HEK293 (cell line): ENCODE results near the gene PLEKHA5.

ENCODE experiments used
- CTCF ChIA-PET: fragments of 350-600 bp; formaldehyde crosslinking; extraction: SDS; loops from one replicate; lab custom pipeline; 2021; ENCODE audit warnings: antibody characterized with exemption; lab: Yijun Ruan, JAX
- POLR2A ChIA-PET: fragments of 300-600 bp; formaldehyde crosslinking; extraction: SDS; loops from one replicate; lab custom pipeline; 2020; ENCODE audit warnings: antibody characterized with exemption, inconsistent platforms; lab: Yijun Ruan, JAX
- H3K27ac ChIP-seq: fragments of 200-500 bp; sonication (Bioruptor generic); 2 replicates; pipeline ENCODE4 v1.5.1; 2014; ENCODE audit warnings: low read depth, low read length, control low read depth, inconsistent platforms; ENCODE audit errors: extremely low read depth
- H3K36me3 ChIP-seq, 2 experiments: fragments of 200-500 bp in 1 of 2; sonication (Bioruptor generic) in 1 of 2; 1 replicate in 1 of 2; 2 replicates in 1 of 2; pipeline ENCODE4 v1.5.1; 2014 to 2017; ENCODE audit warnings: inconsistent platforms in 2 of 2, low read length in 2 of 2; ENCODE audit not compliant: control insufficient read depth in 2 of 2, insufficient read depth in 1 of 2
- H3K4me1 ChIP-seq: fragments of 200-500 bp; sonication (Bioruptor generic); 2 replicates; pipeline ENCODE4 v1.5.1; 2014; ENCODE audit warnings: mild to moderate bottlenecking, low read length, inconsistent platforms; ENCODE audit not compliant: control insufficient read depth, insufficient read depth
- H3K4me3 ChIP-seq: 2 replicates; pipeline ENCODE4 v1.5.1; 2011; ENCODE audit warnings: low read depth, mild to moderate bottlenecking, control low read depth, low read length, moderate library complexity
- H3K9me3 ChIP-seq: fragments of 200-500 bp; sonication (Bioruptor generic); 2 replicates; pipeline ENCODE4 v1.5.1; 2014; ENCODE audit warnings: low read depth, low read length, inconsistent platforms; ENCODE audit not compliant: control insufficient read depth, insufficient read depth
- GLIS1 ChIP-seq: fragments of 450-650 bp; formaldehyde crosslinking; IDR thresholded peaks from 2 replicates; pipeline ENCODE4 v1.5.1; 2016; ENCODE audit warnings: missing biosample characterization, missing genetic modification characterization
- KLF17 ChIP-seq: fragments of 450-650 bp; formaldehyde crosslinking; IDR thresholded peaks from 2 replicates; pipeline ENCODE4 v1.5.1; 2016; ENCODE audit warnings: missing biosample characterization, missing genetic modification characterization
- KLF8 ChIP-seq: fragments of 450-650 bp; formaldehyde crosslinking; IDR thresholded peaks from 2 replicates; pipeline ENCODE4 v1.5.1; 2016; ENCODE audit warnings: missing biosample characterization, missing genetic modification characterization
- PRDM10 ChIP-seq: fragments of 450-650 bp; formaldehyde crosslinking; IDR thresholded peaks from 2 replicates; pipeline ENCODE4 v1.5.1; 2016; ENCODE audit warnings: missing biosample characterization, missing genetic modification characterization
- PRDM4 ChIP-seq: fragments of 450-650 bp; formaldehyde crosslinking; IDR thresholded peaks from 2 replicates; pipeline ENCODE4 v1.5.1; 2017; ENCODE audit warnings: missing biosample characterization, missing genetic modification characterization
- YY1 ChIP-seq: fragments of 450-650 bp; formaldehyde crosslinking; IDR thresholded peaks from 2 replicates; pipeline ENCODE4 v1.5.1; 2018; ENCODE audit warnings: missing biosample characterization, missing genetic modification characterization
- ZBTB26 ChIP-seq: fragments of 450-650 bp; formaldehyde crosslinking; optimal IDR thresholded peaks from 2 replicates; pipeline ENCODE3; 2016; ENCODE audit warnings: missing biosample characterization, mild to moderate bottlenecking, missing genetic modification characterization
- ZBTB6 ChIP-seq: fragments of 450-650 bp; formaldehyde crosslinking; IDR thresholded peaks from 2 replicates; pipeline ENCODE4 v1.5.1; 2017; ENCODE audit warnings: missing biosample characterization, missing genetic modification characterization
- ZBTB8A ChIP-seq: fragments of 450-650 bp; formaldehyde crosslinking; IDR thresholded peaks from 2 replicates; pipeline ENCODE4 v1.5.1; 2016; ENCODE audit warnings: missing biosample characterization, missing genetic modification characterization
- ZFP3 ChIP-seq: fragments of 450-650 bp; formaldehyde crosslinking; IDR thresholded peaks from 2 replicates; pipeline ENCODE4 v1.5.1; 2016; ENCODE audit warnings: low read depth, missing biosample characterization, missing genetic modification characterization
- ZNF146 ChIP-seq: fragments of 450-650 bp; formaldehyde crosslinking; IDR thresholded peaks from 2 replicates; pipeline ENCODE4 v1.5.1; 2016; ENCODE audit warnings: missing biosample characterization, missing genetic modification characterization
- ZNF155 ChIP-seq: fragments of 450-650 bp; formaldehyde crosslinking; IDR thresholded peaks from 2 replicates; pipeline ENCODE4 v1.5.1; 2016; ENCODE audit warnings: missing biosample characterization, missing genetic modification characterization
- ZNF239 ChIP-seq: fragments of 450-650 bp; formaldehyde crosslinking; IDR thresholded peaks from 2 replicates; pipeline ENCODE4 v1.5.1; 2016; ENCODE audit warnings: missing biosample characterization, missing genetic modification characterization
- ZNF266 ChIP-seq: fragments of 450-650 bp; formaldehyde crosslinking; IDR thresholded peaks from 2 replicates; pipeline ENCODE4 v1.5.1; 2016; ENCODE audit warnings: missing biosample characterization, missing genetic modification characterization, low read depth
- ZNF274 ChIP-seq, 2 experiments: fragments of 200-500 bp in 1 of 2; fragments of 450-650 bp in 1 of 2; sonication (Bioruptor generic) in 1 of 2; formaldehyde crosslinking in 1 of 2; IDR thresholded peaks; 2 replicates each; pipeline versions ENCODE4 v1.5.1 to v1.6.1; 2014 to 2016; ENCODE audit warnings: borderline replicate concordance in 1 of 2, inconsistent platforms in 1 of 2, low read length in 1 of 2, missing biosample characterization in 1 of 2, missing genetic modification characterization in 1 of 2
- ZNF549 ChIP-seq: fragments of 450-650 bp; IDR thresholded peaks from 2 replicates; pipeline ENCODE4 v1.5.1; 2018; ENCODE audit warnings: missing biosample characterization, missing genetic modification characterization, mild to moderate bottlenecking, inconsistent platforms, moderate library complexity
- ZNF610 ChIP-seq: fragments of 450-650 bp; formaldehyde crosslinking; IDR thresholded peaks from 2 replicates; pipeline ENCODE4 v1.5.1; 2016; ENCODE audit warnings: missing biosample characterization, missing genetic modification characterization, borderline replicate concordance
- ZNF677 ChIP-seq: fragments of 450-650 bp; IDR thresholded peaks from 2 replicates; pipeline ENCODE4 v1.5.0; 2018; ENCODE audit warnings: missing biosample characterization, mild to moderate bottlenecking, missing genetic modification characterization, moderate library complexity
- ZNF704 ChIP-seq: fragments of 450-650 bp; formaldehyde crosslinking; IDR thresholded peaks from 2 replicates; pipeline ENCODE4 v1.5.1; 2016; ENCODE audit warnings: missing biosample characterization, missing genetic modification characterization
- ZNF791 ChIP-seq: fragments of 450-650 bp; formaldehyde crosslinking; IDR thresholded peaks from 2 replicates; pipeline ENCODE4 v1.5.1; 2016; ENCODE audit warnings: missing biosample characterization, missing genetic modification characterization
- ZSCAN16 ChIP-seq: fragments of 450-650 bp; formaldehyde crosslinking; IDR thresholded peaks from 2 replicates; pipeline ENCODE4 v1.5.1; 2016; ENCODE audit warnings: missing biosample characterization, missing genetic modification characterization

PLEKHA5 gene

GRCh38 chr12:19113464-19113863 lies 16.1 kb upstream of the PLEKHA5 start (continued):
- TF ChIP-seq ZBTB26 (tag by site-specific recombination) (no peak), ZNF610 (tag by site-specific recombination) (no peak), YY1 (no peak), KLF8 (tag by site-specific recombination) (no peak), ZNF549 (no peak), PRDM4 (tag by site-specific recombination) (no peak)

- TF ChIP-seq PRDM10 (tag by site-specific recombination) (no peak), ZNF239 (no peak)
- TF ChIP-seq, all 188 proteins: peak for 0
- no peak overlapping the region for H3K27ac ChIP-seq
- H3K36me3 ChIP-seq, result no peaks in the 10 kb centered on the region
- ChIA-PET CTCF (no interaction called here), POLR2A (no interaction called here)
- H3K4me1 ChIP-seq, result no peaks in the 10 kb centered on the region
- H3K9me3 ChIP-seq, result no peaks in the 10 kb centered on the region
- H3K4me3 ChIP-seq, result no peak overlapping the region
These were observed 14.2 kb upstream of the PLEKHA5 start for GRCh38 chr12:19115285-19115684.

GRCh38 chr12:19119440-19119839 lies 10.1 kb upstream of the PLEKHA5 start:
- Histone ChIP-seq H3K9me3 (no peaks in the 10 kb centered on the region), H3K4me3 (no peak overlapping the region), H3K4me1 (no peaks in the 10 kb centered on the region), H3K27ac (no peak overlapping the region), H3K36me3 (no peaks in the 10 kb centered on the region)
- CTCF ChIA-PET, result no interaction called here
- POLR2A ChIA-PET, result no interaction called here
- TF ChIP-seq ZNF677 (tag by site-specific recombination) (no peak), ZNF791 (tag by site-specific recombination) (no peak), ZNF146 (tag by site-specific recombination) (no peak), ZNF704 (no peak), ZNF155 (tag by site-specific recombination) (no peak), ZSCAN16 (no peak), KLF8 (tag by site-specific recombination) (no peak), ZBTB8A (tag by site-specific recombination) (no peak), ZFP3 (tag by site-specific recombination) (no peak), ZBTB6 (tag by site-specific recombination) (no peak), KLF17 (no peak), ZNF274 (IDR thresholded peaks at IDR 0.05; ENCODE audit: low read length) (no peak), ZNF274 (tag by site-specific recombination; IDR thresholded peaks at IDR 0.05; ENCODE audit: borderline replicate concordance) (no peak), GLIS1 (tag by site-specific recombination) (no peak), ZNF266 (tag by site-specific recombination) (no peak)
